ENCODE data around the gene RASGEF1B. TPM values are rescaled to one million over a fixed set of nuclear protein-coding genes. Genes with fewer than 3 reads are reported as not detected.
A peak's percentile ranks its signal among the peaks of the same experiment; 100 is the strongest.

The RASGEF1B gene
- total RNA-seq: 1 to 10 TPM in 1 of 2 donors, under 1 TPM in 1; 0.61 to 8.1 TPM

- Mint-ChIP-seq H3K36me3 (ENCODE audit: low read depth) (no peaks in the 10 kb centered on the region), H3K27ac (peak within 1 kb of the TSS; percentile 78), H3K4me3 (peak within 1 kb of the TSS; percentile 91), H3K9me3 (no peaks in the 10 kb centered on the region), H3K27me3 (no peaks in the 10 kb centered on the region), H3K4me1 (peaks cover 23% of the 10 kb centered on the region)
- ATAC-seq (replicated peaks): peak; percentile 92
These were observed at the start of gene RASGEF1B for GRCh38 chr4:81471588-81472280. TSS of gene RASGEF1B (minus strand) at chr4:81471907. CDS start at chr4:81459508, 12,399 bp downstream.

DNA sequence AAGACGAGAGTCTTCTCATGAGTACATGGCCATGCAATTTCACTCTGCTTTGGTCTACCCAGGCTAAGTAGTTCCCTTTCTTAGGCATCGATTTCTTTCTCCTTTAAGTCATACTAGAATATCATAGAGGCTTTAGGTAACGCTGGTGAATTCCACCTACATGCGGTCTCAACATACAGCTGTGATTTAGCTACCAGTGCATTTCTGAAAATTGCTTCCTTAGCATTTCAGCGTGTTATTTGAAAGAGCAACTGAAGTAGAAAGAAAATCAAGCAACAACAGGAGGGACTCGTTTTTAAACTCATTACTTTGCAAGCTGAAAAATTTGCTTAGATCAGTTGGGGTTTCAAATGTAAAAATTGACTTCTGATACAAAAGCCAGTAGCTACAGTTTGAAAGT lies 48.1 kb upstream of the RASGEF1B start:
- Mint-ChIP-seq H3K36me3 (ENCODE audit: low read depth) (no peaks in the 10 kb centered on the region), H3K9me3 (no peaks in the 10 kb centered on the region), H3K27ac (no peak overlapping the region), H3K4me3 (no peak overlapping the region), H3K4me1 (no peaks in the 10 kb centered on the region), H3K27me3 (peaks cover 4% of the 10 kb centered on the region)
- no peak for ATAC-seq (replicated peaks)

GRCh38 chr4:81519427-81519773 lies 47.7 kb upstream of the RASGEF1B start:
- H3K9me3 Mint-ChIP-seq: no peaks in the 10 kb centered on the region
- no peak for ATAC-seq (replicated peaks)
- no peak overlapping the region for H3K4me3 Mint-ChIP-seq
- H3K27ac Mint-ChIP-seq: no peak overlapping the region
- no peaks in the 10 kb centered on the region for H3K4me1 Mint-ChIP-seq
- H3K36me3 Mint-ChIP-seq (ENCODE audit: low read depth): no peaks in the 10 kb centered on the region
- H3K27me3 Mint-ChIP-seq: peaks cover 4% of the 10 kb centered on the region

GRCh38 chr4:81518762-81519426 lies 47.2 kb upstream of the RASGEF1B start:
- Mint-ChIP-seq H3K9me3 (no peaks in the 10 kb centered on the region), H3K27ac (no peak overlapping the region), H3K4me3 (no peak overlapping the region), H3K4me1 (no peaks in the 10 kb centered on the region), H3K36me3 (ENCODE audit: low read depth) (no peaks in the 10 kb centered on the region), H3K27me3 (peaks cover 4% of the 10 kb centered on the region)
- no peak for ATAC-seq (replicated peaks)

- Mint-ChIP-seq H3K27me3 (no peaks in the 10 kb centered on the region), H3K4me1 (no peaks in the 10 kb centered on the region), H3K36me3 (ENCODE audit: low read depth) (no peaks in the 10 kb centered on the region), H3K27ac (no peak overlapping the region), H3K4me3 (no peak overlapping the region), H3K9me3 (no peaks in the 10 kb centered on the region)
- no peak for ATAC-seq (replicated peaks)
These were observed 44.5 kb upstream of the RASGEF1B start for GRCh38 chr4:81516241-81516640.

DNA sequence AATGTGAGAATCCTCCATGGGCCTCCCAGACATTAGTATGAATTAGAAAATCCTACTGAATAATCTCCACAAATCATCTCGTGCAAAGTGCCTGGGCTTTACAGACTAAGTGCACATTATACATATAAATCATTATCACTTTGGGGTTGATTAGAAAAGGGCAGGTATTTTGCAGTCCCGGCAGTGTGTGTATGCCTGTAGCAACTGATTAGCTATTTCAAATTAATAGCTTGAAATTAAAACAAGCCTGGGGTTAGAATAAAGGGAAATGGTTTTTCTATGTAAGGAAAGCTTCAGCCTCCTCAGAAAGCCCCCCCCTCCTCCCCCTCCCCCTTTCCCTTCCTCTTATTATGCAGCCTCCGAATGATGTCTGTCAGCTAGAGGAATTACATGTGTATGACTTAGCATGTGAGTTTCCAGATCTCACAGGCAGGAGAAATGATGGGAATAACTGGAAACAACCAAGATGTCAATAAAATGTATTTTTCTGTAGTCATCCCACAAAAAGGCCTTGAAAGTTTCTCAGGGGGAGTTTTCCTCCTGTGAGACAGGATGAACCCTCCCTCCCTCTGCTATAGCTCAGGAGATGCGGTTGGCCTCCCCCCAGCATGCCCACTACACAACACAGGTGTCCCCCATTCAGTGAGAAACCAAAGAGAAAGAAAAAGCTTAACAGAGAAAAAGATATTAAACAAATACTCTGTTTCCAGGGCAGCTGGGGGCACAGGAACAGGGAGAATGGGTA lies 41.2 kb upstream of the RASGEF1B start:
- H3K4me1 Mint-ChIP-seq: peaks cover under 1% of the 10 kb centered on the region
- ATAC-seq (replicated peaks): no peak
- no peaks in the 10 kb centered on the region for H3K9me3 Mint-ChIP-seq
- H3K27ac Mint-ChIP-seq: no peak overlapping the region
- peaks cover 8% of the 10 kb centered on the region for H3K27me3 Mint-ChIP-seq
- no peak overlapping the region for H3K4me3 Mint-ChIP-seq
- H3K36me3 Mint-ChIP-seq (ENCODE audit: low read depth): no peaks in the 10 kb centered on the region

- Mint-ChIP-seq H3K9me3 (no peaks in the 10 kb centered on the region), H3K36me3 (ENCODE audit: low read depth) (no peaks in the 10 kb centered on the region), H3K4me3 (no peak overlapping the region), H3K27me3 (peaks cover 8% of the 10 kb centered on the region), H3K27ac (no peak overlapping the region), H3K4me1 (peaks cover 5% of the 10 kb centered on the region)
- no peak for ATAC-seq (replicated peaks)
These were observed 40.5 kb upstream of the RASGEF1B start for GRCh38 chr4:81512001-81512756.

DNA sequence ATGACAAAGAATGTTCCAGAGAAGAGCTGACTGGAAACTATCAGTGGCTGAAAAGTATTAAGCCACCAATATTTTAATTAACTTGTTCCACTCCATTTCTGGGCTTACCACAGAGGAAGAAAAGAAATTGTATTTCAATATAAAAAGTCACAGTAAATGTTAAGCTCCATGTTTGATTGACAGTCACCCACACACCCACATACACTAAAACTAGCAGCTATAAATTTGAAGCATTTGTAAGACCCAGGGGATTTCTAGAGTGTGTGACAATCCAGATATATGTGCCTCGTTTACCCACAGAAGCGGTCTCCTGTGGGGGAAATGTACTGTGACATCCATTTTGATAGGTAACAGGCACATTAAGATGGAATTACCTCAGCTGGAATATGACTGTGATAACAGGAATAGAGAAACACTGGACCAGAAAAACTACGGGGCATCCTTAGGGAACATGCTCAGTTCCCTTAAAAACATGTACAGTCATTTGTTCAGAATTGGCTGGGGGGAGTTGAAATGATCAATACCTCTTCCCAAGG lies 39.0 kb upstream of the RASGEF1B start:
- Mint-ChIP-seq H3K9me3 (no peaks in the 10 kb centered on the region), H3K36me3 (ENCODE audit: low read depth) (no peaks in the 10 kb centered on the region), H3K4me3 (no peak overlapping the region), H3K27me3 (peaks cover 8% of the 10 kb centered on the region), H3K4me1 (peaks cover 10% of the 10 kb centered on the region), H3K27ac (no peak overlapping the region)
- no peak for ATAC-seq (replicated peaks)

- Mint-ChIP-seq H3K4me3 (no peak overlapping the region), H3K9me3 (no peaks in the 10 kb centered on the region), H3K4me1 (peaks cover 16% of the 10 kb centered on the region), H3K27me3 (peaks cover 8% of the 10 kb centered on the region), H3K36me3 (ENCODE audit: low read depth) (no peaks in the 10 kb centered on the region), H3K27ac (no peak overlapping the region)
- no peak for ATAC-seq (replicated peaks)
These were observed 38.1 kb upstream of the RASGEF1B start for GRCh38 chr4:81509822-81510221.

DNA sequence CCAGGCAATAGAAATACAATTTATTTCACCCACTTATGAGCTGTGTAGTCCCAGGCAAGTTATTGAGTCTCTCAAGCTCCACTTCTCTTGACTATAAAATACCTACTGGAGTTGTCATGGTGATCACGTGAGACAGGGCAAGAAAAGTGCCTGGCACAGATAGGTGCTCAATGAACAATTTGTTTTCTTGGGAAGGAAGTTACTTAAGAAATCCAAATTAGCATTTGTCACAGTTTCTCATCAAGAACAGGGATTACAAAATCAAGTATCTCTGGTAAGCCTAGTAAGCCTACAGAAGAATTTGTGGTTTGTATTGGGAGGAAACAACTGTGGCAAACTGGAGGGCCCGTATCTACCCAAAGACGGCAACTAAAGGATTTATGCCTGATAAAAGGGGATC lies 37.5 kb upstream of the RASGEF1B start:
- H3K9me3 Mint-ChIP-seq: no peaks in the 10 kb centered on the region
- no peak overlapping the region for H3K4me3 Mint-ChIP-seq
- peaks cover 8% of the 10 kb centered on the region for H3K27me3 Mint-ChIP-seq
- peak; percentile 13 for ATAC-seq (replicated peaks)
- no peaks in the 10 kb centered on the region for H3K36me3 Mint-ChIP-seq (ENCODE audit: low read depth)
- no peak overlapping the region for H3K27ac Mint-ChIP-seq
- H3K4me1 Mint-ChIP-seq: peaks cover 19% of the 10 kb centered on the region

DNA sequence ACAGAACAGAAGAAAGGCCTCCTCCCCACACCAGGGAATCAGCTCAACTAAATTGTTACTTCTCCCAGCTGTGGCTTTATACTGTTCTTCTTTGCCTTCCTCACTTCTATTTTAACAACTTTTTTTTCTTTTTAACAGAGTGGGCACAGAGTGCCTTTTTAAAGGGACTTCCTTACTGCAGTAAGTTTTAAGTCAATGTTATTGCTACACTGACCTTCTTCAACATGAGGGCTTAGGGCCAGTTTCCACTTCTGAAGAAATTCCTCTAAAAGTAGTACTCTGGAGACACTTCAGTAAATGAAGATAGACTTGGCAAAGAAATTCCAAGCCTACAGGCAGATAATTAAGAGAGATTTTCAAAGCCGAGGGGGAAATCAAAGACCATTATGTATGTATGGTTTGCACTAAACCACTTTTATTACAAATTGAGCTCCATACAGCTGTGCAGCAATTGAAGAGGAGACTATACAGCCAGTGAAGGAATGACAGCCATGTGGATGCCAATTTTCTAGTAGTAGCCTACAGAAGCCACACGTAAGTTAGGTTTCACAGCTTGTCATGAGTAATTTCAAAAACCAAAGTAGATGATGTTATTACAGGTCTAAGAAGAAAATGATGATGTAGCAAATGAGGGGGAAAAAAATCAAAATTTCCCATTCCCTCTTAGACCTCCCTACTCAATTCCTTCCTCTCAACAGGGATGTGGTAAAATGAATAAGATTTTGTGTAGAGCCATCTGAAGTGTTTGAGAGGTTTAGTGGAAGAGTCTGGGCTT lies 36.9 kb upstream of the RASGEF1B start:
- peak; percentile 62 for ATAC-seq (replicated peaks)
- peaks cover 19% of the 10 kb centered on the region for H3K4me1 Mint-ChIP-seq
- H3K36me3 Mint-ChIP-seq (ENCODE audit: low read depth): no peaks in the 10 kb centered on the region
- H3K4me3 Mint-ChIP-seq: no peak overlapping the region
- H3K27me3 Mint-ChIP-seq: peaks cover 8% of the 10 kb centered on the region
- H3K9me3 Mint-ChIP-seq: no peaks in the 10 kb centered on the region
- H3K27ac Mint-ChIP-seq: no peak overlapping the region

DNA sequence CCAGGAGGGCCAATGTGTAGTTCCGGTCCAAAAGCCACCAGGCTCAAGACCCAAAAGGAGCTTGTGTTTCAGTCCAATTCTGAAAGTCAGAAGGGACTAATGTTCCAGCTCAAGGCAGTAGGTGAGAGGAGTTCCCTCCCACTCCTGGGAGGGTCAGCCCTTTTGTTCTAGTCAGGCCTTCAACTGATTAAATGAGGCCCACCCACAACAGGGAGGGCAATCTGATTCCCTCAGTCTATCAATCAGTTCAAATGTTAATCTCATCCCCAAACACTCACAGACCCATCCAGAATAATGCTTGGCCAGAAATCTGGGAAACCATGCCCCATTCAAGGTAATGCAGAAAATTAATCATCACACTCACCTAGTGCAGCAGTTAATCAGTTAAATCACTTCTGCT lies 35.8 kb upstream of the RASGEF1B start:
- Mint-ChIP-seq H3K27me3 (peaks cover 8% of the 10 kb centered on the region), H3K9me3 (no peaks in the 10 kb centered on the region), H3K4me3 (no peak overlapping the region), H3K36me3 (ENCODE audit: low read depth) (no peaks in the 10 kb centered on the region), H3K4me1 (peaks cover 19% of the 10 kb centered on the region), H3K27ac (no peak overlapping the region)
- ATAC-seq (replicated peaks): no peak

DNA sequence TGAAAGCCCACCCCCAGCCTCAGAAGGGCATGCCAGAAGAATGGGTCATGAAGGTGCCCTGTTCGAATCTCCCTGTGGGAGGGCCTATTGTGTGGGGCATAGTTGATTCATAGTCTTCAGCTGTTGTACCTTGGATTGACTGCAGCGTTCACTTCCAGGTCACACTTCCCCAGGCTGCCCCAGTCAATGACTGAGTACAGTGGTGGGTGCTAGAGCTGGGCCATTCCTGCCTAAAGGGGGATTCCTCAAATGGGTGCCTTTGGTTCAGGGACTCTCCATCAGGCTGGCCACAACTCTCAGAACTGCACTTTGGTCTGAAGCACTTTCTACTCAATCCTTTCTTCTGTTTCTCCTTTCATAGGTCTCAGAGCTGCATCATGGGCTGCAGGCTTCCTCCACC lies 35.0 kb upstream of the RASGEF1B start:
- H3K4me3 Mint-ChIP-seq: no peak overlapping the region
- peaks cover 8% of the 10 kb centered on the region for H3K27me3 Mint-ChIP-seq
- no peaks in the 10 kb centered on the region for H3K9me3 Mint-ChIP-seq
- H3K27ac Mint-ChIP-seq: no peak overlapping the region
- peaks cover 19% of the 10 kb centered on the region for H3K4me1 Mint-ChIP-seq
- peak; percentile 55 for ATAC-seq (replicated peaks)
- no peaks in the 10 kb centered on the region for H3K36me3 Mint-ChIP-seq (ENCODE audit: low read depth)
